GM21528 (cell line): ENCODE data around the gene ABLIM3.

Experiments
- ATAC-seq: cut with Tn5 transposase; IDR thresholded peaks from one replicate; pipeline ENCODE4 v1.9.1; 2021; ENCODE audit warnings: mild to moderate bottlenecking, moderate library complexity; ENCODE audit not compliant: unreplicated experiment, low FRiP score

Gene ABLIM3

DNA sequence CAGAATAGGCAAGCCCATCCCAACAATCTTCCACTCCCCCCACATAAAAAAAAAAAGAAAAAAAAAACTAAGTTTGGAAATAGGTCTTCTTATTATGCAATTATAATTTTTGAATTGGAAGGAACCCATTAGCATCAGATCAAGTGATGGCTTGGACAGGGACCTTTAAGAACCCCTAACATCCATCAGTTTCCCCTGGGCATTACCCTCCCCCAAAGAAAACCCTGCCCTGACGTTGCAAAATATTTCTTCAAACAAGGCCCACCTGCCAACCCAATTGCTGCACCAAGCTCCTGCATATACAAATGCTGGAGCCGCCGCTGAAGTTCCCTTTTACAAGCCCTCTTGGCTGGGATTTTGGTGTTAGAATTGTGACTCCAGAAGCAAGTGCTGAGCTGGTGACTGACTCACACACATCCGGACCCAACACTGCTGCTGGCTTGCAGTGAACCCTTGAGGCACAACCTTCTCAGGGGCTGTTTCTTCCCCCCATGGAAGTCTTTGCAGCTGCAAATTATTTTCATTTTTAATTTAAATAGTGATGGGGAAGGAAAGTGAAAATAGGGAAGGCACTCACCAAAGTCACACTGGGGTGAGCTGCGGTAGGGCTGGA is 74.3 kb downstream of the ABLIM3 start:
- no peak for ATAC-seq

DNA sequence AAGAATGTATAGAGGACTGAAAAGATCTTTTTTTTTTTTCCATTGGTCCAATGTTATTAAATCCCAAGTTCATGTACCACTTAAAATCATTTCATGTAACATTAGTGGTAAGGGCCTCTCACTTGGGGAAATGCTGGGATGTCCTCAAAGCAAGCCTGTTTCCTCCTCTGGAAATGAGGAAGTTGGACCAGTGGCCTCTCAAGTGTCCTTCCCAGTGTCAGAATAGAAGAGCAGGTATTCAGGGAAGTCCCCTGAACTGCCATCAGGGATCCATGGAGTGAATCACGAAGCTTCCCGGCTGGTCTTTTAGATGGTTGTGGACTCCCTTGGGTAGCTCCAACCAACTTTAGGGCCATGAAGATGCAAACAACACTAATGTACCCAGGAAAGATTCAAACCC is 75.2 kb downstream of the ABLIM3 start:
- ATAC-seq: no peak

DNA sequence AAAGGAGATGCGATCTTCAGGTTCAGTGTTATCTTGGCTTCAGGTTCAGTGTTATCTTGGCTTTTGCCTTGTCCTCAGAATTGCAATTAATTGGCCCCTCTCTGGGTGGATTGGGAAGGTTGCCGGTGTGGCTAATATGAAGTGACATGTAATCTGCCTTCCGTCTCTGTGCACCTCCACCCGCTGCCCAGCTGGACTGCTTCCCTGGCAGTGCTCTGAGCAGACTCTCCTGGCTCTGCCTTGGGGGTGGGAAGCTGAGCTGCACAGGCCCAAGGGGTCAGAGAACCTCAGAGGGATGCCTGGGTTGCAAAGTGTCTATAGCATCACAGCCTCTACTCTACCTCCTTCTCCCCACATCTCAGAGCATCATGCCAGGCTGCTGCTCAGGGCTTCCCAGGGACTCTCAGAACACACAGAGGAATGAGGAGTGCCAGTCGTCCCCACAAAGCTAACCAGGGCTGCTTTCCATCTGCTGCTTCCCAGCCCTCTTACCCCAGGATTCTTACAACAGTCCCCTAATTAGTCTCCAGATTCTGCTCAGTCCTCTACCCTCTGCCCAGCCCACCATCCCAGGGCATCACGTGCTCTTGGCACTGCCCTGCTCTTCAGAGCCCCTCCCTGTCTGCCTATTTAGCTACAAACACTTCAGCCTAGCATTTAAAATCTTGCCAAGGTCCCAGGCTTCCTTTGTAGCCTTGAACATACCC is 76.0 kb downstream of the ABLIM3 start:
- ATAC-seq: no peak

DNA sequence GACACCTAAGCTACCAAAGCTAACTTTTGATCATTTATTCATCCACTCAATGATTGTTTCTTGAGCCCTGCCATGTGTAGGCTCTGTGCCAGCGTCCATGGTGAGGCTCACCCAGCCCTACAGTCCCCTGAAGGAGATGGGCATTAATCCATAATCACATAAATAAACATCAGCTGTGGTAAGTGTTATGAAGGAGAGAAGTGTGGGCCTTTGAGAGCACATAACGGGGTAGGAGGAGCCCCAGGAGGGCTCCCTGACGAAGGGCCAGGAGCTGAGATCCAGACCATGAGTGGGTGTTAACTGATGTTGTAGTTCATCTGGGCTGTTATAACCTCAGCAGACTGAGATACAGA is 76.5 kb downstream of the ABLIM3 start:
- no peak for ATAC-seq

DNA sequence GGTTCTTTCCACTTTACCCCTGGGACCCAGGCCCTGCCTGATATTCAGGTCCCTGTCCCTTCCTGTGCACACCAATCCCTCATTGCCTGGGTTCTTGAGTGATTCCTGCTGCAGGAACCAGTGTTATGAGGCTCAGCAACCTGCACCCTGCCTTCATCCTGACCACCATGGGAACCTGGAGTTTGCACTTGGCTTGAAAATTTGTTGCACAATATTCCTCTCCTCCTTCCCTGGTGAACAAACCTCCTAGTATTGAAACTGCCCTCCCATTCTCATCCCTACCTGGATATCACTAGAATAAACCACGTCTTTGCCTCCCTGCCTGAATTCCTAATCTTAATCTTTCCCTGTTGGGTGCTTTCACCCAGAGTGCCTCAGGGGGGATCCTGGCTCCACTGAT is 78.3 kb downstream of the ABLIM3 start:
- ATAC-seq: no peak

DNA sequence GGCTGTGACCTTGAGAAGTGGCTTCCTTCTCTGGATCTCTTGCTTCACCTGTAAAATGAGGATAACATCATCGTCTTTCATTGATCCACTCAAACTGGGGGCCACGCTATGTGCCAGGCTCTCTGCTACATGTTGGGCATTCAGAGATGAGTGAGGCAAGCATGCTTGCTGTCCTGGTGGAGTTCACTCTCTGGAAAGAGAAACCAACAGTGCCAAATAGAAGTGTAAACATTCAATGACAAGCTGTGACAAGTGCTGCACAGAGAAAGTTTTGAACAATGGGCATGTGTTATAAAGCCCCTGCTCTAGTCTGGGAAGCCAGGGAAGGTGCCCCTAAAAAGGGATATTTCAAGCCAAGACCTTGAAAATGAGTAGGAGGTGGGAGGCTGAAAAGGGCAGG is 79.5 kb downstream of the ABLIM3 start:
- no peak for ATAC-seq

DNA sequence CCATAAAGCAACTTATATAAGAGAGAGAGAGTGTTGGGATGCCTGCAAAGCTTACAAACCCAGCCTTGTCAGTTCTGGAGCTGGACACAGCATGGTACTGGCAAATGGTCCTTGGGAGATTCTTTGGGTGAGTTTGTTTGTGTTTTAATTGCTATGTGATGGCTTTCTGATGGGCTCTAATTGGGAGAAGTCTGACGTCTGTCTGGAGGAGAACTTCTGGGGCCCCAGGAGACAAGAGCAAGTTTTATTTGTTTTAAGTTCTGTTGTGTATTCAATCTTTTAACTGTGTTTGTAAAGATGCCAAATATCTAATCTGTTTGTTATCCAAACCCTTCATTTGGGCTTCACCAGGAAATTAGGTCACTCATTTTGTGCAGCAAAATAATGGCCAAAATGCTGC is 80.0 kb downstream of the ABLIM3 start:
- no peak for ATAC-seq

DNA sequence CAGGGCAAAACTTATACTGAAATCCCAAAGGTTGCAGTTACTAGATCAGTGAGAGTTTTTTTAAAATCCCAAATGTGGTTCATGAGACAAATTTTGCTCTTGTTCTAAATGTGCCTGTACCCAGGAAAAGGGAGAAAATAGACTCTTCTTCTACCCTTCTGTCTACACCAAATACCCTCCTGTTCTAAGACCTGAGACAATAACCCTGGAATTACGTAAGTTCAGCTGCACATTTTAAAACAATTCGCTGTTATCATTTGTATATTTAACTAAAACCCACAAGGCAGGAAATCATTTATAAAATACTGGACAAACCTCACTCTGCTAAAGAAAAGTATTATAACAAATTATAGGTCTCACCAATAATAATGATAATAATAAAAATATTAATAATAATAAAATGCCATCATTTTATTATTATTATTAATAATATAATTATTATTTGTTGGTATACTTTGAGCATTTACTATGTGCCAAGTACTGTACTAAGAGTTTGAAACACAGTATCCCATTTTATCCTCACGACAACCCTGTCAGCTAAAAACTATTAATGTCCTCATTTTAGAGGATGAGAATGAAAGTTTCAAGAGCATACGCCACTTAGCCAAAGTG is 80.5 kb downstream of the ABLIM3 start:
- no peak for ATAC-seq

DNA sequence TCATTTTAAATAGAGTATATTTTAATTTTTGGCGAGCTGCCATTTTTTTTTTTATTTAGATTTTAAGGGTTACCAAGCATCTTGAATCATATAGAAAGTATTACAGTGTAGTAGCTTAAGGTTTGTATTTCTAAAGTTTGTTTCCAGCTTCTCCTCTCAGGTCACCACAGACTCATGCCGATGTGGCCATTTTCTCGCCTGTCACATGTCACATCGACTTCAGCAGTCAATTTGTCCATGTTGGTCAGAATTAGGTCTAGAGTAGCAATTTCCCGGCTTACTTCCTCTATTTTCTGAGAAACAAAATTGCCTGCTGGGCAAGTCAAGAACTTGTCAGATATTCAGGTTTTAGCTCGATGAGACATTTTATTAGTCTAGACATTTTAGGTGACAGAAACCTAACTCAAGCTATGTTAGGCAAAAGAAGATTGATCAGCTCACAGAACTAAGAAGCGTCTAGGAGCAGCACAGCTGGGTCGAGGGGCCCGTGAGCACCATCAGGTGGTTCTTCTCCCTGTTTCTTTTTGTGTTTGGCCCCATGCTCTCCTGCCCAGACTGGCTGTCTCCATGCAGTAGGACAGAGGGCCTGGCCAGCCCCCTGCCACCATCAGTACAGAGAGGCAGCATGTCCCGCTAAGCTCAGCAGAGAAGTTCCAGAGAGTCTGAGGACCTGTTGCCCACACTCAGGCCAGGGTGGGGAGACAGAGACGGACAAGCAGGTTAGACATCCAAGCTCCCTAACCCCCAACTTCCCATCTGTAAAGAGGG is 82.0 kb downstream of the ABLIM3 start:
- ATAC-seq: no peak

DNA sequence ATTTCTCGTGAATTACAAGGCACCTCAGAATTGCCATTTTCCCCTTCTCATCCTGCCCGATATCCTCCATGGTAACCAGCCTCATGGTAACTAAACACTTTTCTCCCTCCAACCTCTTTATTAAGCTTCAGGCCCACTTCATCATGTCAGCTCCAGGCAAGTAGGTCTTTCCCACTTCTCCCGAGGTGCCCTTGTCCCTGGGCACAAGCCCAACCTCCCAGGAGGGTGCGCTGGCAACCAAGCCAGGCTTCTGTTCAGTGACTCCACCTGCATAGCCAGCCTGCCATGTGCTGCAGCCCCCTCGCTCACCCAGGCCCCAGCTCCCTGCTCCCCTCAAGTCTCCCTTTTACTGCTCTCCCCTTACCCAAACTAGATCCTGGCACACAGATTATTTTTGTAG is 83.0 kb downstream of the ABLIM3 start:
- ATAC-seq: no peak

DNA sequence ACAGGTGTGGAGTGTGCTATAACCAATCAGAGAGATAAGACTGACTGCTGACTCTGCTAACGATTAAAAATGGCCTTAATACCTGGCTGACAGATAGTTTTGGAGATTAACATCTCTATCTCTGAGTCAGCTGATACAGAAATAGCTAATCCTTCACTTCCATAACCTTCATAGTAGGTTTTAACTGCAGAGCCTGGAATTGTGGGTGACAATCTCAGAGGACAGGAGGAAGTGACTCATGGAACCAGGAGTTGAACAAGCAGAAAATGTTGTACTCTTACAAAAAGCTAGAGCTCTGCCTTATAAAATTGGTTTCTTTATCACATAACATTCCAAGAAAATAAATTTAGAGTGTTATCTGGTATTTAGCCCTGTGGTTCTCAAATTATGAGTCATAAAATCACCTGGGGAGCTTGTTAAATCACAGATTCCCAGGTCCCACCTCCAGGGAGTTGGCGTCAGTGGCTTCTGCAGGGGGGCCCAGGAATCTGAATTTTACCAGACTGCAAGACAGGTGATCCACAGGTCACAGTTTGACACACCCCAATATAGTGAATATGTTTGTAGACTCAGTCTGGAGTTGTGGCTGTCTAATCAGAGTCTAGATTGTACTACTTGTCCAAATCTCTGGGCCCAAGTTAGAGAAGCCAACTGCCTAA is 86.0 kb downstream of the ABLIM3 start:
- ATAC-seq: no peak

DNA sequence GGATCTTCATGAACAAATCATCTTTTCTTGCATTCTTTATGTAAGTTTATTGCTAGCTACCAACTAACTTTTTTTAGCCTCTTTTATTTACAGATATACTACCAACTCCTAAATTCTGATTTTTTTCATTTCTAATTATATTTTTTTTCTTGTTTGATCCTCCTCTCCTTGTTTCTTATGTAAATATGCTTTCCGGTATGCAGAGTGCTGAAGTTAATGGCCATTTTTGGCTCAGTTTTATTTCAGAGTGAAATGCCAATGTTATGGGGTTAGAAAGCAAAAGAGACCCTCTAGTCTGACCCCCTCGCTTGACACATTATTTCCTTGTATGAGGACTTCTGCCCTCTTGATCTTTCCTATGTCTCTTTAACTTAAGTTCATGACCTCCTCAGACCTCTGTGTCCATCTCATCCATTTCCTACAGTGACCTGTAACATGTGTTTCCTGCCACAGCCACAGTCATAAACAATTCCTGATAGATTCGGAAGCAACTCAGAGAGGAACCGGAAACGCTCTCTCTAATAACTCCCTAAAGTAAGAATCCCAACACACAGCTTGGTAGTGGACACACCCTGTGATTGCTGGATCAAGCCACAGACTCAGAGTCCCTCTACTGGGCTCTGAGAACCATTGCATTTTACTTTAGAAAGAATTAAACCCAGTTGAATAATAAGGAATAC is 87.5 kb downstream of the ABLIM3 start:
- ATAC-seq: no peak

DNA sequence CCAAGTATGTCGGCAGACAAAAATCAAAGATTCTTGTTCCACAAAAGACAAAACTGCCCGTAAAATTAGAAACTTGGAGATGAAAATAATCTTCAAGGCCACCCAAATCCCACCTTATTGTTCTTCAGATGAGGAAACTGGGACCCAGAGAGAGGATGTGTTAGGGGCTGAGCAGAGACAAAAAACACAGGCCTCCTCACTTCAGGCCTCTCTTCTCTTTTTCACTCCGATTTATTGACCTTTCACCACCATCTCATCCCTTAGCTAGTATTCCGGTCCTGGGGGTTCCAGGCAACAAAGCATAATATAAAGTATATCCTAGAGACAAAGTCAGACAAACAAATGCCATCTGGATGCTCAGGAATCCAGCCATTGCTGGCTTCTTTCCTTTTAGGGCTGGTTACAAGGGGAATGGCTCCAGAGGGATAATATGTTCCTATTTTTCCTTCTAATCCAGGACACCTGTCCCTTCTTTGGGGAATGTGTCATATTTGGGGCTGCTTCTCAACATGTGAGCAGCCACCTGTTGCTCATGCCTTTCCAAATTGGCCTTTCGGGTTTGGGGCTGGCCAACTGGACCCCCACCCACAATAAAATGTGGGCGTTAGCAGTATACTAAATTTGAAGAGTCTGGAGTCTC is 88.1 kb downstream of the ABLIM3 start:
- no peak for ATAC-seq

DNA sequence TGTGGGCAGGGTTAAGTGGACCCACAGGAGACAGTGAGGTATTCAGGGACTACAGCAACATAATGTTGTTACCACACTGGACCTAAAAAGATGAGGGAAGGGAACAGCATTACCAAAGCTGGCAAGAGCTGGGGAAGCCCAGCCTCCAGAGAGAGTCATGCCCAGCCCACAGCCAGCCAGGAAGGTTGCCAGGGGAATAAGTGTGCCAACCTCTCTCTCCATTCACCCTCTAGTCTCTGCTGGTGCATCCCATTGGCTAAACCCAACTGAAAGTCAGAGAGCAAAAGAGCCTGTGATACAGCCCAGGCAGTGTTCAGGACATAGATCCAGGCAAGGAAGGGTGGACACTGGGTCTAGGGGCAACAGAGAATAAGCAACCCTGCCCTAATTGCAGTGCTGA is 94.5 kb downstream of the ABLIM3 start:
- no peak for ATAC-seq

DNA sequence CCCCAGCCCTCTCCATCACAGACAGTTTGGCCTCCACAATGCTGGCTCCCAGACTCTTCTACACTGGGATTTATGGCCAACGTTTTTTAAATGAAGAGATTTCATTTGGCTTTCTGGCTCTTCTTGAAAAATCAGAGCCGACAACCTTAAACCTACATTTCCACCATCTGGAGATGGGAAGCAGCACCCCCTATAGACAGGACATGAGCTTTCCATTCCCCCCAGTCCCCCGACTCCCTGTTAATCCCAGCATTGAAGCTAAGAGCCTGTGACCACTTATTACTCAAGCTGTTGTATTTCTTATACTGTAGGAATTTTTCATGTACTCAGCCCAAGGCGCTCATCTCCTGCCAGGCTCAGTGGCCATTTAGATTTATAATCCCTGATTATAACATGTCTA is 96.4 kb downstream of the ABLIM3 start:
- no peak for ATAC-seq

DNA sequence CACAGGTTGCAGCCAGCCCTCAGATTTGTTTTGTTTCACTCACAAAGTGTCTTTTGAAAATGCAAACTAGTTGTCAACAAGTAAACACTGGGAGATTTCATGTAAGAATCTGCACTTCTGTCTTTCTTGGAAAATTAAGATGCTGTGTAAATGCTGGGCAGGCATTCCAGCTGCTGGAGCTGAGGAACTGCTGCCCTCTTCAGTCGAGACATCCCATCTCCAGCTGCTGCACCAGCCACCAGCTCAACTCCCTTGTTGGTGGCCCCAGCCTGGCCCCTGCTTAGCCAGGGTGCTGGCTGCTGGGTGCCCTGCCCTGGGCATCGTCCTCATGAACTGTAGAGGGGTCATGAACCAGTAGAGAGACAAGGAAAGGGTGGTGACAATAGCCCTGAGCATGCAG is 97.2 kb downstream of the ABLIM3 start:
- ATAC-seq: no peak

DNA sequence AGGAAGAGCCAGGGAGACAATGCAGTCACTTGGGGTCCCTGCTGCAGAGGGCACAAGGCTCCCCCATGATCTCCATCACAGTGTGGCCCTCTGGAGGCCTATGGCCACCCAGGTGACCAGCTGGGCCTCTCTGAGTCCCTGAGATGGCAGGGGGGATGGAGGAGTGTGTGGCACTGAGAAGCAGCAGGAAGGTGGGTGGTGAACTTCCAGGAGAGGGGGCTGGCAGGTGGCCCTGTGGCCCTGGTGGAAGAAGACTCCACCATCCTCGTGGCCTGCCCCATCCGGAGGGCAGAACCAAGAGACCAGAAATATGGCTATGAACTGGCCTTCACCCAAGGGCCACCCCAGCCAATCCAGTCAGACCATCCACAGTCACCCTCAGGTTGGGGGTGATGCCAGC is 98.6 kb downstream of the ABLIM3 start:
- no peak for ATAC-seq

DNA sequence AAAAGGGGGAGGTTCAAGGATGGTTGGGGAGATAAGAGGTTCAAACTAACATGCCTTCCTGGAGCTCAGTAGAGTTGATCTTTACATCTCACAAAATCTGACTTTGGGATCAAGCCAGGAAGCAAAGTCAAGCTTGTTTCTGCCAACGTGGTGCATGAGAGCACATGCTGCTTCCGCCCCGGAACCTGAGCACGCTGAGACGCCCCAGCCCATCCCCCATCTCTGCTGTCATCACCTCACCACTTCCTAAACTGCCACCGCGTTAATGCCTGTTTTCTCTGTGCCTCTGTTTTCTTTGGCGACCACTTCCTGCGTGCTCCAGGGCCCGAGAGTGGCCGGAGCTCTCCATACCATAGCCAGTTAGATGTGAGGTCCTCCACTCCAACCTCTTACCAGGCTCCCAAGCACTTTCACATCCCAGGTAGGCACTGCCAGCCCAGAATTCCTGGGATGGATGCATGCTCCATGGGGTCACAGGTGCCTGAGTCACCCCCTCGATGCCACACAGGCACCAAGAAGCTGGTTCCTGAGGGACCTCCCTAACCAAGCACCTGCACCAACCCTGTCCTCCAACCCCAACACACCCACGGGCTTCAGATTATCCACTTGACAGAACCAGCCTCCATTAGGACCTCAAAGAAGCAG is 99.2 kb downstream of the ABLIM3 start:
- ATAC-seq: no peak

DNA sequence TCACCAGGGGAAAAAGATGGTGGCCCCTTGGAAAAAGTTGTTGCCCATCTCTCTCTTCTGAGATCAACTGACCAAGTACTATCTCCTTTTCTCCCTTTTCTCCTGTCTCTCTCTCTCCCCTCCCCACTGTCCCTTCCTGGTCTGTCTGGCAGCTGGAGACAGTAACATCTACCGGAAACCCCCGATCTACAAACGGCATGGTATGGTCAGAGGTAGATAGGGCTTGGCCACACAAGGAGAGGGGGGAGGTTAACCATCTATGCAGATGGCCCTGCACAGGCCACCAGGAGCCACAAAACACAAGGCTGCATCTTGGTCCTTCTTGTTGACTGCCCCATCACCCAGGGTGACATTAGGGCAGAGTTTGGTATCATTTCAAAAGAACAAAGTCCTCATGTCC is 101.0 kb downstream of the ABLIM3 start:
- ATAC-seq: no peak

DNA sequence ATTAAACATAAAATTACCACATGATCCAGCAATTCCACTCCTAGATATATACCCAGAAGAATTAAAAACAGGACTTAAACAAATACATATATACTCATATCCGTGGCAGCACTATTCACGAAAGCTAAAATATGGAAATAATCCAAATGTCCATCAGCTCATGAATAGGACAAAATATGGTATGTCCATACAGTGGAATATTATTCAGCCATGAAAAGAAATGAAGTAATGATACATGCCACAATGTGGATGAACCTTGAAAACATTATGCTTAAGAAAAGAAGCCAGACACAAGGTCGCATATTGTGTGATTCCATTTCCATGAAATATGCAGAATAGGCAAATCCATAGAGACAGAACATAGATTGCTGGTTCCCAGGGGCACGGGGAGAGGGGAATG is 105.6 kb downstream of the ABLIM3 start:
- ATAC-seq: no peak
